ENCODE results near the gene ZFYVE26. TPM values are rescaled to one million over a fixed set of nuclear protein-coding genes. Genes with fewer than 3 reads are reported as not detected.
A peak's percentile ranks its signal among the peaks of the same experiment; 100 is the strongest.
"Not testable (repeated sequence)": the region's sequence is repeated elsewhere in the genome, so short reads cannot be mapped to it uniquely, and the experiment has no call there.

Gene ZFYVE26
- polyA plus RNA-seq, 2 donors, result 3.7 to 5.1 TPM

GRCh38 chr14:67703997-67704396 is 112.4 kb downstream of the ZFYVE26 start:
- Histone ChIP-seq H3K4me1 (ENCODE audit: control insufficient read depth in 2 of 2, insufficient read depth in 2 of 2, low read length in 1 of 2) (no peaks in the 10 kb centered on the region), H3K27me3 (ENCODE audit: control insufficient read depth in 1 of 2, insufficient read depth in 2 of 2, low read length in 2 of 2) (no peaks in the 10 kb centered on the region), H3K27ac (ENCODE audit: low read depth in 2 of 2, low read length in 1 of 2) (no peak overlapping the region), H3K36me3 (ENCODE audit: control insufficient read depth in 2 of 2, insufficient read depth in 2 of 2, low read length in 1 of 2) (no peaks in the 10 kb centered on the region), H3K9me3 (ENCODE audit: control insufficient read depth in 2 of 2, insufficient read depth in 1 of 2, low read depth in 1 of 2, low read length in 1 of 2) (no peaks in the 10 kb centered on the region), H3K4me3 (ENCODE audit: low read depth in 1 of 2, low read length in 2 of 2) (no peak overlapping the region)
- 51 to 52% methylated on average over 3 of the region's 3 CpGs for WGBS, 2 donors

- not testable (repeated sequence) for H3K27me3 ChIP-seq (ENCODE audit: control insufficient read depth in 1 of 2, insufficient read depth in 2 of 2, low read length in 2 of 2); H3K36me3 ChIP-seq (ENCODE audit: control insufficient read depth in 2 of 2, insufficient read depth in 2 of 2, low read length in 1 of 2); H3K4me3 ChIP-seq (ENCODE audit: low read depth in 1 of 2, low read length in 2 of 2); H3K9me3 ChIP-seq (ENCODE audit: control insufficient read depth in 2 of 2, insufficient read depth in 1 of 2, low read depth in 1 of 2, low read length in 1 of 2); H3K4me1 ChIP-seq (ENCODE audit: control insufficient read depth in 2 of 2, insufficient read depth in 2 of 2, low read length in 1 of 2)
- WGBS, 2 donors, result 70 to 78% methylated on average over 8 of the region's 8 CpGs
- H3K27ac ChIP-seq (ENCODE audit: low read depth in 2 of 2, low read length in 1 of 2), result peak within 1 kb of the TSS in 1 of 2 donors; percentile 13
Measured at GRCh38 chr14:67701492-67701891, 114.9 kb downstream of the ZFYVE26 start, which contains the start of gene RDH12. RDH12 (plus strand) TSS chr14:67701886; CDS start chr14:67722643, 20,757 bp downstream.

DNA sequence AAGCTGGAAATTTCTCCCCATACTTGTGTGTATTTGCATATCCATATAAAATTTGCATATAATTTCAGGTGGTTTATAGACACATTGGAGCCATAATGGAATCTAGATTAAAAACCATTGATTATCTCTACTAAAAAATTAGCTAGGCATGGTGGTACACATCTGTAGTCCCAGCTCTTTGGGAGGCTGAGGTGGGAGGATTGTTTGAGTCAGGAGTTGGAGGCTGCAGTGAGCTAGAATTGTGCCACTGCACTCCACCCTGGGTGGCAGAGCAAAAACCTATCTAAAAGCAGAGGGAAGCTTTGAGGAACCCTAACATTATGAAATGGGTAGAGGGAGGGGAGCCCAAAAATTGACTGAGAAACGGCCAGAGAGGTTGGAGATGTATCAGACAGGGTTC is 118.2 kb downstream of the ZFYVE26 start:
- Histone ChIP-seq H3K27ac (ENCODE audit: low read depth in 2 of 2, low read length in 1 of 2) (no peak overlapping the region), H3K36me3 (ENCODE audit: control insufficient read depth in 2 of 2, insufficient read depth in 2 of 2, low read length in 1 of 2) (no peaks in the 10 kb centered on the region), H3K4me1 (ENCODE audit: control insufficient read depth in 2 of 2, insufficient read depth in 2 of 2, low read length in 1 of 2) (peaks cover 2 to 4% of the 10 kb centered on the region in 2 donors), H3K27me3 (ENCODE audit: control insufficient read depth in 1 of 2, insufficient read depth in 2 of 2, low read length in 2 of 2) (no peaks in the 10 kb centered on the region), H3K9me3 (ENCODE audit: control insufficient read depth in 2 of 2, insufficient read depth in 1 of 2, low read depth in 1 of 2, low read length in 1 of 2) (no peaks in the 10 kb centered on the region), H3K4me3 (ENCODE audit: low read depth in 1 of 2, low read length in 2 of 2) (no peak overlapping the region)
- 70 to 73% methylated on average over 1 of the region's 1 CpG for WGBS, 2 donors

DNA sequence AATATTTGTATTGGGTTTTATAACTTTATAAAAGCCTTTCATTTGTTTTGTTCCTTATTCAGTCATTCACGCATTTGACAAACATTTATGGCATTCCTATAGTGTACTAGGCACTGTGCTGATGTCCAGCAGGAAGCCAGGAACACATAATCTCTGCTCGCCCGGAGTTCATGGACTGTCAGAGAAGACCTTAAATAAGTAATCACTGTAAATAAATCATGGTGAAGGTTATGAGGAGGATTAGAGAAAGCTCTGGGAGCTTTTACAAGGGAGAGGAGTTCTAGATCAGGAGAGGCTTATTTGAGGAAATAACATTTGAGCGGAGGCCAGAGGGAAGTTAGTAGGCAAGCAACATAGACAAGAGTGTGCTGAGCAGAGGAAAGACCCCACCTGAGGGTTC is 119.4 kb downstream of the ZFYVE26 start:
- Histone ChIP-seq H3K4me1 (ENCODE audit: control insufficient read depth in 2 of 2, insufficient read depth in 2 of 2, low read length in 1 of 2) (peaks cover 2 to 4% of the 10 kb centered on the region in 2 donors), H3K9me3 (ENCODE audit: control insufficient read depth in 2 of 2, insufficient read depth in 1 of 2, low read depth in 1 of 2, low read length in 1 of 2) (no peaks in the 10 kb centered on the region), H3K27ac (ENCODE audit: low read depth in 2 of 2, low read length in 1 of 2) (no peak overlapping the region), H3K36me3 (ENCODE audit: control insufficient read depth in 2 of 2, insufficient read depth in 2 of 2, low read length in 1 of 2) (no peaks in the 10 kb centered on the region), H3K27me3 (ENCODE audit: control insufficient read depth in 1 of 2, insufficient read depth in 2 of 2, low read length in 2 of 2) (no peaks in the 10 kb centered on the region), H3K4me3 (ENCODE audit: low read depth in 1 of 2, low read length in 2 of 2) (no peak overlapping the region)
- 73 to 78% methylated on average over 4 of the region's 4 CpGs for WGBS, 2 donors

Other genes starting within 250 kb of the ZFYVE26 start
- gene PIGH, start 216.3 kb downstream of the ZFYVE26 start, polyA plus RNA-seq, result 10 to 100 TPM; 16.3 to 17.0 TPM
- gene ARG2, start 196.7 kb downstream of the ZFYVE26 start, polyA plus RNA-seq, result 10 to 100 TPM; 12.2 to 30.4 TPM
- gene VTI1B, start 142.0 kb downstream of the ZFYVE26 start, polyA plus RNA-seq, result 10 to 100 TPM; 57.0 to 58.3 TPM
- gene RDH11, start 120.8 kb downstream of the ZFYVE26 start, polyA plus RNA-seq, result 10 to 100 TPM; 36.8 to 39.9 TPM
- 10 to 100 TPM in 1 of 2 donors, 1 to 10 TPM in 1; 8.0 to 31.2 TPM for gene RDH12, start 114.7 kb downstream of the ZFYVE26 start, polyA plus RNA-seq
- gene RAD51B, start 3.2 kb upstream of the ZFYVE26 start, polyA plus RNA-seq, result 1 to 10 TPM; 3.2 to 4.0 TPM

Measured in esophagus (tissue), 2 donors.